Stimulated activated CD4-positive, alpha-beta T cell treated with anti-CD3 and anti-CD28 coated beads, TNF-alpha, amount 100 ng/mL, for 4 hours (primary cell): ENCODE measurements around the gene AR.

Experiments
- DNase-seq, 3 experiments: peaks; one replicate each; pipeline ENCODE4 v3.0.0-alpha.2; 2020; ENCODE audit warnings: low read depth in 3 of 3

The AR gene

GRCh38 chrX:67543818-67544217, at the start of gene AR:
TSS of gene AR (plus strand) at chrX:67544021. CDS start at chrX:67545147, 1,126 bp downstream.
- DNase-seq: no peak

- DNase-seq: no peak
Observed at GRCh38 chrX:67500617-67501016, 43.2 kb upstream of the AR start.

GRCh38 chrX:67503004-67503403, 40.8 kb upstream of the AR start:
- no peak for DNase-seq

GRCh38 chrX:67503453-67503852, 40.4 kb upstream of the AR start:
- no peak for DNase-seq

GRCh38 chrX:67520671-67521070, 23.1 kb upstream of the AR start:
- DNase-seq: no peak

- no peak for DNase-seq
Observed at GRCh38 chrX:67523002-67523681, 20.7 kb upstream of the AR start.

- no peak for DNase-seq
Observed at GRCh38 chrX:67523932-67524331, 19.9 kb upstream of the AR start.

GRCh38 chrX:67524428-67524827, 19.4 kb upstream of the AR start:
- DNase-seq: no peak

GRCh38 chrX:67524950-67525691, 18.7 kb upstream of the AR start:
- DNase-seq: no peak

- DNase-seq: no peak
Observed at GRCh38 chrX:67536564-67536963, 7.3 kb upstream of the AR start.

- no peak for DNase-seq
Observed at GRCh38 chrX:67538383-67538782, 5.4 kb upstream of the AR start.

- DNase-seq: no peak
Observed at GRCh38 chrX:67544281-67545035, 637 bp downstream of the AR start.

GRCh38 chrX:67545036-67545821, 1.4 kb downstream of the AR start:
- DNase-seq: no peak

- DNase-seq: no peak
Observed at GRCh38 chrX:67545893-67546495, 2.2 kb downstream of the AR start.

- DNase-seq: no peak
Observed at GRCh38 chrX:67546496-67547423, 2.9 kb downstream of the AR start.

GRCh38 chrX:67555578-67556203, 11.9 kb downstream of the AR start:
- no peak for DNase-seq

- no peak for DNase-seq
Observed at GRCh38 chrX:67558267-67558666, 14.4 kb downstream of the AR start.

GRCh38 chrX:67563469-67564448, 19.9 kb downstream of the AR start:
- DNase-seq: no peak

GRCh38 chrX:67564475-67564874, 20.7 kb downstream of the AR start:
- DNase-seq: no peak
